Measurements from ENCODE around the gene TBX19.

TBX19 gene

DNA sequence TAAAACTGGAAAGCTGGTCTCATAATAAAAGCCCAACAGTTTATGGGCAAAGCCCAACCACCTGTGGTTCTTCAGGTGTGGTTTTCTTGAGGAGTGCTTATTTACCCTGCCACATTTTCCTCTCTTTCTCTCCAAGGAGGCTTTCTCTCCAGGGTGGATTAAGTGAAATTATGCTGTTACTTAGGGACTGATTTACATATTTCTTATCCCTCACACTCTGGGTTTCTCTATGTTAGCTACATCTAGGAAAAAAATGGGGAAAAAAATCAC is 4.8 kb downstream of the TBX19 start:
- DNase-seq: peak; percentile 18

DNA sequence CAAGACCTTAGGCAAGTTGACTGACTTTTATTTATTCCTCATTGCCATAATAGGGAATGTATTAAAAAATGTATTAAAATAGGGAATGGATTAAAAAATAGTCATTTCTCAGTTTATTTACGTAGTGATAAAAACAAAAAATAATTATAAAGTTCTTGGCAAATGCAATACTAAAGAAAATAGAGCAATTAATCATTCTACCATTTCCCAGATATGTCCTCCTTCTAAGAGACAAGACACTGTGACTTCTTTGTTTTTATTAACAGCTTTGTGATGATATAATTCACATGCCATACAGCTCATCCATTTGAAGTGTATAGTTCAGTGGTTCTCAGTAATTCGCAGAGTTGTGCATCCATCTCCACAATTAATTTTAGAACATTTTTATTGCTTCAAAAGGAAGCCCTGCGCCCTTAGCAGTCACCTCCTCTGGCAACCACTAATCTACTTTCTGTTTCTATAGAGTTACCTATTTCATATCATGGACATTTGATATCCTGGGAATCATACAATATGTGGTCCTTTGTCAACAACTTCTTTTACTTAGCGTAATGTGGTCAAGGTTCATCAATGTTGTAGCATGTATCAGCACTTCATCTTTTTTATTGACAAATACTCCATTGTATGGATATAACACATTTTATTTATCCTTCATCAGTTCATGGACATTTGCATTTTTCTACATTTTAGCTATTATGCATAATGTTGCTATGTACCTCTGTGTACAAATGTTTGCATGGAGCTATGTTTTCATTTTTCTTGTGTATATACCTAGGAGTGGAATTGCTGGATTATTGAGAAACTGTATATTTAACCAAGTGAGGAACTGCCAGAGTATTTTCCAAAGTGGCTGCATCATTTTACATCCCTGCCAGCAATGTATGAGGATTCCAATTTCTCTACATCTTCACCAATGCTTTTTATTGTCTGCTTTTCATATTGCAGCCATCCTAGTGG is 5.6 kb downstream of the TBX19 start:
- DNase-seq: peak; percentile 4

DNA sequence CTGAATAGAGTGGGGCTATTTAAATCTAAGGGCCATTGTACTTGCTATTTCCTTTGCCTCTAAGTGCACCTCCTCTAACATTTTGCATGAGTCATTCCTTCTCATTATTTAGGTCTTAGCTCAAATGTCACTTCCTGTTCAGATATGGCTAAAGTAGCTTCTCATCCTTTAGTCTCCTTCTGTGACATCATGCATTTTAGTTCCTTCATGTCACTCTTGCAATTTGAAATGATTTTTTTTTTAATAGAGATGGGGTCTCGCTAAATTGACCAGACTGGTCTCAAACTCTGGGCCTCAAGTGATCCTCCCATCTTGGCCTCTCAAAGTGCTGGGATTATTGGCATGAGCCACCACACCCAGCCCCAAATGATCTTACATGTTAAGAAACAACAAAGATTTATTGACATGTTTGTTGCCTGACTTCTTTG is 6.6 kb downstream of the TBX19 start:
- peak; percentile 35 for DNase-seq

DNA sequence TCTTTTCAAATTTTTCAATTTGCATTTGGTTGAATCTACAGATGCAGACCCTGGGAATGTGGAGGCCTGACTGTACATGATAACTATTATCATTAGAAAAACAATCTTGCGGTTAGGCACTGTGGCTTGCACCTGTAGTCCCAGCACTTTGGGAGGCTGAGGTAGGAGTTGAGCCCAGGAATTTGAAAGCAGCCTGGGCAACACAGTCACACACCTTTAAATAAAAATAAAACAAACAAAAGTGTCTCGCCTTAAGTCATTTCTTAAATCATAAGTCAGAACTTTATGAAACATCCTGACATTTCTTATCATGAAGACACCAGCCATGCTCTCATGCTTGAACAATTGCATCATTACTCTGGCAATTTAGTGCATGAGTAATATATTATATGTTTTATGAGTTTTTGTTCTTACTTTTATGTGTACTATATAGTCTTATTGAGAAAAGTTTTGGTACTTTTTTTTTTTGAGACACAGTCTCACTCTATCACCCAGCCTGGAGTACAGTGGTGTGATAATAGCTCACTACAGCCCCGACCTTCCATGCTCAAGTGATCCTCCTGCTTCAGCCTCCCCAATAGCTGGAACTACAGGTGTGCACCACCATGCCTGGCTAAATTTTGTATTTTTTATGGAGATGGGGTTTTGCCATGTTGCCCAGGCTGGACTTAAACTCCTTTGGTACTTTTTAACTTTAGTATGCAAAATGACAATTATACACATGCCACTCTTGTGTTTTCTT is 7.8 kb downstream of the TBX19 start:
- no peak for DNase-seq

DNA sequence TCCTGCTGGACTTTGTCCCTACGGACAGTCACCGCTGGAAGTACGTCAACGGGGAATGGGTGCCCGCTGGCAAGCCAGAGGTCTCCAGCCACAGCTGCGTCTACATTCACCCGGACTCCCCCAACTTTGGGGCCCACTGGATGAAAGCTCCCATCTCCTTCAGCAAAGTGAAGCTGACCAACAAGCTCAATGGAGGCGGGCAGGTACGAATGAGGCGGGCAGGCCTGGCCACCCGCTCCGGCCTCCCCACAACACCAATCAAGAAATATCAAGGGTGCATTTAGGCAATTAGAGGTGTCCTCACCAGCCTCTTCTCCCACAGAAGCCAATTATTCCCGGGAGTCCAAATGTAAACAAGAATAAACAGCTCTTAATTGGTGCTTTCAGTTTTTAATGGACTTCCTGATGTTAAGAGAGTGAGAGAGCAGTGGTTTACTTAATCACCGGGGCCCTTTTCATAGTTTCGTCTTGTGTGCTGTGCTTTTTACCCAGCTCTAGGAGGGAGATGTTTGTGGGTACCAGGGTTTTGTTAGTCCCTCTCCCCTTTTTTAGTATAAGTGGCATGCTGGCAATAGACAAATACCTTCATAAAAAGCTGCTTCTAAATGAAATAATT is 10.7 kb downstream of the TBX19 start:
- DNase-seq: no peak

DNA sequence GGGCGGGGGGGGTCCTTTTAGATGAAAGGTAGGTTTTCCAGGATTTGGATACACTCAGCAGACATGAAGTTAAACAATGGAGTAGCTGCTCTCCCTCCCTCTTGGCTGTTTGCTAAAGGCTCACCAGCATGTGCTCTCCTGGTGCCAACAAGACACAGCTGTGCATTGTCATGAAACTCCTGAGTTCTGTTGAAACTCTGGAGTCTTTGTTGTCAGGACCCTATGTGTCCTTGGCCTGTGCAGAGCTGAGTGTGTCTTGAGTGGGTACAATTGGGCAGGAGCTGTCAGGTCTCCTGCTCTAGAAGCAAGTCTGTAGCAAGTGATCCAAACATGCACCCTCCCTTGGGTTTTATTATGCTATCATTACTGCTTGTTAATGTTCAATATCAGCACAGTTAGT is 12.7 kb downstream of the TBX19 start:
- DNase-seq: no peak

DNA sequence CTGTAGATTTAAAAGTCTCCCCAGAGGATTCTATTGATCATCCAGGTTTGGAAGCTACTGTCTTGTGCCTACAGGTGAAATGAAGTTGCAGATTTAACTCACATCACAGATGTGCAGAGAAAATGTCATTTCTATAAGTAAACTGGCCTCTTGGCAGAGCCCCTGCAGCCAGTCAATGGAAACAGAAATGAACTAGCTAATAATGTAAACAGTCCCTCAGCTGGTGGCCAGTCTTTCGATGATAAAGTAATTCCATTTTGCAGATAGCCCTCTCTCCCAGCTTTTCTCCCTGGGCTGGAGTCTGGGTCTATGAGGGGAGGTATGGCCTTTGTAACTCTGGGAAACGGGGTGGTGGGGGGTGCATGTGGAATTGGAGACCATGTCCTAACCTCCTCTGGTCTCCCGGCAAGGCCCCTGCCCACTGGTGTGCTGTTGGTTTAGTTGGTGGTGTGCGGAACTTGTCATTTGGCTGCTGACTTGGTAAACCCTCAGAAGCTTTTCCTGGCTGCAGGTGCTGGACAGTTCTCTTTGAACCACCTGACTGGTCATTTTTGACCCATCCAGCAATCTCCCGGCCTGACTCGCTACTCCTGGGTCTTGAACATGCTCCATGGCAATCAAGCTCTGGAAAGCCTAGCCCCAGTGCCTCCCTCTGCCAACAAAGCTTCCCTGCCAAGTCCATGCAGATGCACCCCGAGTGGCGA is 14.9 kb downstream of the TBX19 start:
- DNase-seq: no peak

DNA sequence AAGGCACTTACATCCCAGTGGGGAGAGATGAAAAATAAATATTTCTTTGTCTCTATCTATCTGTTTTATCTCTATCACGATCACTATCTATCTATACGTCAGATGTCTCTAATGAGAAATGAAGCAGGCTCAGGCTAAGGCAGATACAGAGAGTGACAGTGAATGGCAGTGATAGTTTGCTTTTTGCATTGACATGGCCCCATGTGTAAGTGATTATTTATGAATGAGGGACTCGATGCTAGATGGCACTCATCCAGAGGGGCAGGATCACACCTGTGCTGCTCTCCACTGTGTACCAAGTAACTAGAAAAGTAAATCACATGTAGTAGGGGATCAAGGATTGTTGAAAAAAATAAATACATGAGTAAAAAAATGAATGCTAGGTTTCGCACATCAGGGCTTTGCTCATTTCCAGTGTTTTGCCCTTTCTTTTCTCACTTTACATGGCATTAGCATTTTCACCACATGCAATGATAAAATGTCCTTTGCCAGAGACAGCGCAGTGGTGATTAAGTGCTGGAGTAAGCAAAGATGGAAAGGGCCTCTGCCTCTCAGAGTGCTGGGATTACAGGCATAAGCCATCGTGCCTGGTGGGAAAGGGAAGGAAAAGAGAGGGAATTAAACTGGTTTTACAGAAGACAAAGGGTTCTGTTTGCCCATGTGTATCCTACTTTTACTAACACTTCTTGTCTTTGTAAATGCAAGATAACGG is 16.5 kb downstream of the TBX19 start:
- DNase-seq: no peak

DNA sequence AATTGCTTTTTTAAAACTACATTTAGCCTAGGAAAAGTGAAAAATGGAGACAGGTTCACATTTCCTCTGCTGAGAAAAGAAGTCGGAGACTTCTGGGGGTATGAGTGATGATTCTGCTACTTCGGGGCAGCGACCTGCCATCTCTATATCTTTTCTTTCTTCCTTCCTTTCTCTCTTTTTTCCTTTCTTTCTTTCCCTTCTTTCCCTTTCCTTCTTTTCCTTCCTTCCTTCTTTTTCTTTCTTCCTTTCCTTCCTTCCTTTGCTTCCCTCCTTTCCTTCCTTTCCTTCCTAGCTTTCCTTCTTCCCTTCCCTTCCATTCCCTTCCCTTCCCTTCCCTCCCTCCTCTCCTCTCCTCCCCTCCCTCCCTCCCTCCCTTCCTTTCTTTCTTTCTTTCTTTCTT is 17.8 kb downstream of the TBX19 start:
- DNase-seq: no peak

DNA sequence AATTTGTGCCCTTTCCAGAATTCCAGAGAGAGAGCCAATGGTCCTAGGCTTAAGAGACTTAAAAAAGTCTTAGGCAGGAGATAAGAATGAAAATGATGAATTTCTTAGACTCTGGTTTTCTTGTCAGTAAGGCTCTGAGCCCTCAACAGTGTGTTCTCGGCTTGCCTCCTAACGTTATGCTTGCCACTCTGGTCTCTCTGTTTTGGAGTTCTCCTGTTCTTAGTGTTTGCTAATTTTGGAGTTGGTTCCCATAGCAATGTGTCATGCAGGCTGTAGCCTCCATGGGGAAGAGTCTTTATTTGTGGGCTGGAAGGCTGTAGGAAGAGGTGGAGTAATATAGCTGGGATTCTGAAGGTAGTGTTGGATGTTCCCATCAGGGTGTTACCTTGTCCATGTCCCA is 19.9 kb downstream of the TBX19 start:
- no peak for DNase-seq

DNA sequence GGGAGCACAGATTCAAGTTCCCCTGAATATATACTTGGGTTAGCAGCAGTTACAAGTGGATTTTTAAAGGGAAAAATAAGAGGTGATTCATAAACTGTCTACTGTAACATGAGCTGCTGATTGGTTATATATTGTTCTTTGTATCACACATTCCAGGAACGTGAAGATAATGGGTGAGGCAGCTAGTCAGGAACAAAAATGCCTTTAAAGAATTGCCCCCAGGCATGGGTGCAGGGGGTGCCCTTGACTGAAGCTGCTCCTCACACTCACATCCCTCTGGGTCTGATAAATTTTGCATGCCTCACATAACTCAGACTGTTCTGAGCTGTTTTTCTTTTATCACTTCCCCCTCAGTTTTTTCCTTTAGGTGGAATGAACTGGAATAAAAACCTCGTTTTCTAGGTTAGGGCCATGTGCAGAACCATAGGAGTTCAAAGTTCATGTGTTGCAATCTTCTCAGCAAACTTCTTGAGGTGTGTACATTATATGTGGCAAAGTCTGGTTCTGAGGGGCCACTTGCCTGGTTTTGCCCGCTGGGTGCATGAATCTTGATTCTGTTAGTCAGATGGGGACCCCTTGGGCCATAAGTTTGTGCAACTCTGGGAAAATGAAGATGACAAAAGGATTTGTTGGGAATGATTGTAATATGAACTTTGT is 21.1 kb downstream of the TBX19 start:
- no peak for DNase-seq

DNA sequence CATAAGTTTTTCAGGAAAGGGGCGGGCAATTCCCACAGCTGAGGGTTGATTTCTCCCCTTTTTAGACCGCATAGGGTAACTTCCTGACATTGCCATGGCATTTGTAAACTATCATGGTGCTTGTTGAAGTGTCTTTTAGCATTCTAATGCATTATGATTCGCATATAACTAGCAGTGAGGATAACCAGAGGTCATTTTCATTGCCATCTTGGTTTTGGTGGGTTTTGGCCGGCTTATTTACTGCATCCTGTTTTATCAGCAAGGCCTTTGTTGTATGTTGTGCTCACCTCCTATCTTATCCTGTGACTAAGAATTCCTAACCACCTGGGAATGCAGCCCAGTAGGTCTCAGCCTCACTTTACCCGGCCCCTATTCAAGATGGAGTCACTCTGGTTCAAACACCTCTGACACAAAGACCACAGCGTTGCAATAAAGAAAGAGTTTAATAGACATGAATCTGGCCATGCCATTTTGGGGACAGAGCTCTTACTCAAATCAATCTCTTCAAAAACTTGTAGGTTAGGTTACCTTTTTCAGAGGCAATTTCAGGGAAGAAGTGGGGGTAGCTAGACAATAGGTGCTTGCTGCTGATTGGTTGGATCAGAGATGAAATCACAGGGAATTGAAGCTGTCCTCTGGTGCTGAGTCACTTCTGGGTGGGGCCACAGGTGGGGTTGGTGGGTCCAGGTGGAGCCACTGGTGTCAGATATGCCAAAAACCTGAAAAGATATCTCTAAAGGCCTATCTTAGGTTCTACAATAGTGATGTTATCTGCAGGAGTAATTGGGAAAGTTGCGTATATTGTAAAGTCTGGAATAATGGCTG is 23.3 kb downstream of the TBX19 start:
- no peak for DNase-seq

DNA sequence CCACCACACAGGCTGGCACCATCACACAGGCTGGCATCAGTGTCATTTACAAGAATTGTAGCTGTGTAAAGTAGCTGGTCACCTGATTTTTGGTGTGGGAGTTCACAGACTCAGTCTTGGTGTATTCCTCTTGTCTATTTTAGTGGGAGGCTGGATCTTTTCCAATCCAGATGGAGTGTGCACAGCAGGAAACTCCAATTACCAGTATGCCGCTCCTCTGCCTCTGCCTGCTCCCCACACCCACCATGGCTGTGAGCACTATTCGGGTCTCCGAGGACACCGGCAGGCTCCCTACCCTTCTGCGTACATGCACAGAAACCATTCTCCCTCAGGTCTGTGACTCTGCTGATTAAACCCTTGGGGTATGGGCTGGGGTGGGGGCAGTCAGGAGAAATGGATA is 24.2 kb downstream of the TBX19 start:
- DNase-seq: no peak

DNA sequence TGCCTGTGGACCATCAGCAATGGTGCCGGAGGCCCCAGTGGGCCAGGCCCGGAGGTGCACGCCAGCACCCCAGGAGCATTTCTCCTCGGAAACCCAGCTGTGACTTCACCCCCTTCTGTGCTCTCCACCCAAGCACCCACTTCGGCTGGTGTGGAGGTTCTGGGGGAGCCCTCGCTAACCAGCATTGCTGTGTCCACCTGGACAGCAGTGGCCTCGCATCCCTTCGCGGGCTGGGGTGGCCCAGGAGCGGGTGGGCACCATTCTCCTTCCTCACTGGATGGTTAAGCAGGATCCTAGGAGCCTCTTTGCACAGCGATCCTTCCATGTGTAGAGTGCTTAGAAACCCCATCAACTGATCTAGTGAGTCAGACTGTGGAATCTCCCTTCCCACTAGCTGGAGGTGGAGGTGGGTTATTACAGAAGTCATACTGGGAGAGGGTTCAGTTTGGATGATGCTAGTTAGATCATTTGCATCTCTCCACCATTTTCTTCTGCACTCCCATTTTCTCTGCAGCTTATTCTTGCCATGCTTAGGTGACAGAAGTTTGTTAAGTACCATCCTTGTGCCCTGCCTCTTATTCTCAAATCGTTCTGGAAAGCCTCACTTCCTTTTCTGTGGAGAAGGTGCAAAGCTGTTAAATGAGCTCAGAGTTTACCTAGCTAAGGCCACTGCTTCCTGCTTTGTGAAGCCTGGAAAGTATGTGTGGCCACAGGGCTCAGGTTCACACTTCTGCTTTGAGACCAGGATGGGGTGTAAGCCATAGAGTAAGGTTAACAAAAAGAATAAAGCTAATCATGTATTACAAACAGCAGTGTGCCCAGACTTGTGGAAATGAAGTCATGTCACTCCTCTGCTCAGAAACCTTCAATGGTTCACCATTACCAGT is 32.3 kb downstream of the TBX19 start:
- no peak for DNase-seq

DNA sequence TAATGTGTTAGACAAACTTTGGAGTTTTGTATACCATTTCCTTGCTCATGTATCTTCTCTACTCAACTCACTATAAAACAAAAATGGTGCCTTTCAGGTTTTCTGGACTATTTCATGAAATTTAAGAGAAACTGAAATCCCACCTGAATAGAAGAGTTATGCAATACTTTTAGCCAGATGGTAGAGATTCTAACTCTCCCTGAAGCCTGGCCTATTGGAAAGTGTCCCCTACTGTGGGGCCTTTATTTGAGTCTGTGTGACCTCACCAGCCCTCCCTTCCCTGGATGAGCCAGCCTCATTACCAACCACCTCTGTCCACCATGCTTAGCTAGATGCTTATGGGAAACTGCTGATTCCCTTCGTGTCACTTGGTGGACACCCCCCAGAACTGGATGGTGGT is 35.5 kb downstream of the TBX19 start:
- no peak for DNase-seq

DNA sequence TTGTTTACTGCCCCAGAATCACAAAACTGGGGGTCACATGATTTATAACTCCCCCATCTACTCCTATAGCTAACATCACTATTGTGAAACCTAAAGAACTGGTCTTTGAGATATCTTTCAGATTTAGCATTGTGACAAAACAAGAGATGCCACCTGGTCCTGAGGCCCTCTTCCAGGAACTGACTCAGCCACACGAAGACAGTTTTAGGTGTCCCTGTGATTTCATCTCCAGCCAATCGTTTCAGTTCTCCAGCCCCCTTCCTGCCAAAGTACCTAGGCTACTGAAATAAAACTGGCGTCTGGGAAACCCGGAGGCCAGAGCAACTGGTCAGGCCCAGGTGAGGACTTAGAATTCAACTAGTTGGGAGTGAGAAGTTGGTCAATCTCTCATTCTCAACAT is 36.6 kb downstream of the TBX19 start:
- no peak for DNase-seq

DNA sequence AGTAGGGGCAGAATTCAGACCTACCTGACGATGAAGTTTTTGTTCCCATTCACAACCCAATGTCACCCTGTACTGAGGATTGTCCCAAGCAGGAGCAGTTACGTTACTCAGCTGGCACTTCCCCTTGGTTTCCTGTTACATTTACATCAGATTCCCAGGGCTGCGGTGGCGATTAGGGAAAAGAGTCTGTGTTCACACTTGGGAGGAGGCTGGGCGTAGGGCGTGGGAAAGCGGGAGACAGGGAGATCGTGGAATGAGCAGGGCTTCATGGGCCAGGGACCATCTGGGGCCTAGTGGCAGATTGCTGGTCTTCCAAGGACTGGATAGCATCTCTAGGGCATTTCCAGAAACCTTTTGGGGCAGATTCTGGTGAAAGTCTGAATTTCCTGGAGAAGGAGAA is 39.0 kb downstream of the TBX19 start:
- DNase-seq: no peak

DNA sequence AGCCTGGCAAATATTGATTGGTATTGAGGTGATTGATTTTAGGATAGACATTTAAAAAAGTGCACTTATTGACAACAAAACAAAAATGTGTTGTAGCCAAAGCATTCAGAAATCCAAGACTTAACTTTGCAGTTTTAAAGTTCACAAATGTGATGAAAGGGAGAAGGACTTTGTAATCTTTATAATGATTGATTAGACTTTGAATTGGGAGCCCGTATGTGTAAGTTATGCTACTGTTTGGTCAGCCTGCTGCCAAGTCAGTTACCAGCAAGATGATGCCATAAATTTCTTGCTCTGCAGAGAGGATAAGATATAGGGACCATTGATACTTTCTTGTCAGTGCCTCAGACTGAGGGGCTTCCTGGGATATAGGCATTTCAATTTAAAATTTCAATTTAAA is 39.5 kb downstream of the TBX19 start:
- DNase-seq: no peak

DNA sequence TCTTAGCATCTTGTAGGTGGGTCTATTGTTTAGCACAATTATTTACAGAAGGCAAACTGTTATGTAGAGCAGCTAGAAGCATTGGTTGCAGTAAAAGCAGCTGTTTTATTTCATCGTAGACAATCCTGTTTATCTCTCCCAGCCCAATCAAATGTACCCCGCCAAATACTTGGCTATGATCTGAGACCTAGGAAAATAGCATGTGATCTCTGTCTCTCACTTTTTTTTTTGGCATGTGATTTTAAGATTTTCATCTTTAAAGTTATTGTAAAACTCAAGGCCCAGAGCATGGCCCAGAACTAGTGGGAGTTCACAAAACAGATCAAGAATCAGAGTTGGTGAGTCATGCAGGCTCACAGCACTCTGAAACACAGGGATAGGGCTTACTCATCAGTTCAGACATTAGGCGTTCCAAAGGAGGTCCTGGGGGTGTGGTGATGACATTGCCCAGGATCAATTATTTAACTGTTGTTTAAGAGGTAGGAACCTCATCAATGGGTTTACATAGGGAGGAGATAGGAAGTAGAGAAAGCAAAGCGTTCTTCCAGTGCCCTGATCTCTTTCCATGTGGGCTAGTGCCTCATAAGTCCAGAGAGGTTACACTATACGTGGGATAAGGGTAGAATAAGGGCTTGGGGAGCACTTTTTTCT is 40.2 kb downstream of the TBX19 start:
- no peak for DNase-seq

DNA sequence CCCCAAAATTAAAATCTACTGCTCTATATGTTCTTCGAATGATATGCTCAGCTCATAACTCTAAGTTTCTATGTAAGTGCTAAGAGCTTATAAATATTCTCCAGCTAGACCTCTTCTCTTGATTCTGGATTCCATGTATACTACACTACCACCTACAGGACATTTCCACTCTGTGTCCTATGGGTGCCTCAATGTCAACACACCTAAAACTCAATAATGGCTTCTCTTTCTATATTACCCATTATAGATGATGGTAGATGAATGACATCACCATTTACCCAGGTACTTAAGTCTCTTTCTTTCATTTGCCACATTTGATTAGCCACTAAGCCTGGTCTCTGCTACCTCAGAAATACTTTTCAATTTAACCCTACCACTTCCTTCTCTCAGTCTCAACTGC is 41.3 kb downstream of the TBX19 start:
- DNase-seq: no peak

All from NCI-H2029 (cell line).